ENCODE measurements around the gene NCK2.
"Not testable (repeated sequence)": the region's sequence is repeated elsewhere in the genome, so short reads cannot be mapped to it uniquely, and the experiment has no call there.

The NCK2 gene

DNA sequence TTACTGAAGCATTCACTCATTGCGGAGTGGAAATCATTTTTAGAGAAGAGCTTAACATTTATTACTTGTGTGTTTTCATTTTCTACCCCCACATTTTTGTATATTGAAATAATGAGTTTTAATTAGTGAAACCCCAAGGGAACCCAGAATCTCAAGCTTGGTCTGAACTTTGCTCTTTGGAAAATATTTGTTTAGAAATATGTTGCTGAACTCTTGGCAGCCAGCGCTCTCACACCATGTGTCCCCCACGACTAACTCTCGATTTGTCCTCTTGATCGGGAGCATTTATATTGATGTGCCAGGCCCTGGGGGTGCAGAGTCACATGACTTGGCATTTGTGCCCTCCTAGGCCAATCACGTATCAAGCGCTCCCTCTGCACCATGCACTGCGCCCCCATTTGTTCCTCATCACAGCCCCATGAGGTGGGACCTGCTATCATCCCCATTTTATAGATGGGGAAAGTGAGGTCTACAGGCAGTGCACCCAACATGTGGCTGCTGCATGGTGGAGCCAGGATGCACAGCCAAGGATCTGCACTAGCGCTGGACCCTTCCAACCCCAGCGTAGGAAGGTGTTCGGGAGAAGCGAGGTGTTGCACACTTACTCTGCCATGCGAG, 149.7 kb downstream of the NCK2 start:
- no peak for DNase-seq (ENCODE audit: low spot score)

DNA sequence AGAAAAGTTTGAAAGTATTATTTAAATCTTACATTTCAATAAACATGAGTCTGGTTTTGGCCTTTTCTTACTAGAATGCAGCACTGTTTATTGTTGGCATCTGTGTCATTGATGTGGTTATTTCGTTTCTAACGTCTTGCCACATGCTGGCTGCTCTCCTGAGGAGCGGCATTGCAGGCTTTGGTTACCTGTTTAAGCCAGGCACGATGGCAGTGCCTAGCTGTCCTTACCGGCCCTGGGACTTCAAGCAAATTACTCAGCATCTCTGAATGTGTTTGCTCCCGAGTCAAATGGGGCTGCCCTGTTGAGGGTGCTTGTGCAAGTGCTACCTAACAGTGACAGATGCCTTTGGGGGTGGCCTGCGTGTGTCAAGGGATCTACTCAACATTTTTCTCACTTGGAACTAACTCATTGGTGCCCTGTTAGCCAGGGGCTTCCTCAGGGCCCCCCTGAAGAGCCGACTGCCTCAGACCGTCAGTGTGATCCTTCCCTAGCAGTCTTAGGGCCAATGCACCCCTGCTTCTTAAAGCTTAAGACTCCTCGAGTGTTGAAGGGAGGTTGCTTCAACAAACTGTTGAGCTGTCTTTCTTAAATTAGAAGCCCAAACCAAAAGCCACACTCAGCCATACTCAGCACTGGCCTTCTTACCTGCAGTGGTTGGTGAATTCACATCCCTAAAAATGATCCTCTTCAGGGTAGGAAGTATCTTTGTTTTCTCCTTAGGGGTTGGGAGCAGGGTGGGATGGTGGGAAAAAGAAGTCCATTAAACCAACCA, 151.5 kb downstream of the NCK2 start:
- DNase-seq (ENCODE audit: low spot score) = peak; percentile 34

DNA sequence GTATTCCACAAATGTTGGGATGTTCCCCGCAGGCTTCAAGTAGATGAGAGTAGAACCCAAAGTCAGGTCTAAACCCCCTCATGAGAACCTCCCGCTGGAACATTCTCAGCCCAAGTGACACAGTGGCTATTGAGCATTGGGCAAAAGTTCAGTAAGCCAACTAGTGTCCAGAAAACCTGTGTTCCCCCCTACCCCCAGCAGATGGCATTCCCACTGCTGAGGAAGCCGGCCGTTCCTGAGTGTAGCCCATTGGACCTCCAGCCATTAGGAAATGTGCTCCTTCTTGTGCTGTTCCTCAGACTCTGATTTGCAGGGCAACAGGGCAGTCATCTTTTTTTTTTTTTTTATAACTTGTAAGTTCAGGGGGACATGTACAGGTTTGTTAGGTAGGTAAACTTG, 152.1 kb downstream of the NCK2 start:
- no peak for DNase-seq (ENCODE audit: low spot score)

GRCh38 chr2:105897694-105898093, 153.0 kb downstream of the NCK2 start:
- not testable (repeated sequence) for DNase-seq (ENCODE audit: low spot score)

DNA sequence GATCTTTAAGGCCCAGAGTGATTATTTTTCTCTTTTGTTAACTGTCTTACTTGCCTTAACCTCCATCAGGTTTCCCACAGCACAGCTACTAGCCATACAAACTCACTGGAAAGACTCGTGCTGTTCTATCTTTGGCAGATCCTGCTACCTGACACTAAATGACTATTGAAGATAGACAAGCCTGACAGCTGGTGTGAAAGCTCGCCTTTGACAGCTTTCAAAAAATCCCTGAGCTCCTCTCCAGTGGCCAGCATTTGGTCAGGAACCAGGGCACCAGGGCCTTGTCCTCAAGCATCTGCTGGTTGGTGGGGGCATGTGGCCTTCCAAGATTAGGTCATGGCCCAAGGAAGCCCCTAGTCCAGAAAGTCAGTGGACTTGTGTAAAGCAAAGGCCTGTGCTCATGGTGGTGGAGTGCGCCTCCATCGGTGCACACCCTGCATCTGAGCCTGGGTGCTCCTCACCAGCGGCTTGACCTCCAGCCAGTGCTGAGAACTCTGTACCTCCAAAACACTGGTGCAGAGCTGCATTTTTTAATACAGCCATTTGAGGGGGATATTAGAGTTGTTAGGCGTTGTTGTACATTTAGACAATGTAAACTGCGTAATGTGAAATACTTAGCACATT, 158.5 kb downstream of the NCK2 start:
- DNase-seq (ENCODE audit: low spot score) = no peak

- no peak for DNase-seq (ENCODE audit: low spot score)
Measured at GRCh38 chr2:105904938-105905337, 160.2 kb downstream of the NCK2 start.

DNA sequence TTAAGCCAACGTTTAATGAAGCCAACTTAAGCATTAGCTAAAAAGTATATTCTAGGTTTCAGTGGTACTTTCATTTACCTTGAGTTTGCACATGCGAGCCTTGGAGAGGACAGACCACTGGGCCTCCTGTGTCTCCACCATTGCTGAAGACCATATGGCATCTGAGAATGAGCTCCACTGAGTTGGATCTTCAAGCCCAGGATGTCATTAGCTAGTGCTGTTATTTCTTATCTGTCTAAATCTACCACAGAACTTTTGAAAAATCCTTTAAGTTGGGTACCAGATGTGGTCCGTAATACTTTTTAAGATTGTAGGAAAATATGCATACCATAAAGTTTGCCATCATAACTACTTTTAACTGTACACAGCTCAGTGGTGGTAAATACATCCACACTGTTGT, 161.8 kb downstream of the NCK2 start:
- DNase-seq (ENCODE audit: low spot score) = no peak

DNA sequence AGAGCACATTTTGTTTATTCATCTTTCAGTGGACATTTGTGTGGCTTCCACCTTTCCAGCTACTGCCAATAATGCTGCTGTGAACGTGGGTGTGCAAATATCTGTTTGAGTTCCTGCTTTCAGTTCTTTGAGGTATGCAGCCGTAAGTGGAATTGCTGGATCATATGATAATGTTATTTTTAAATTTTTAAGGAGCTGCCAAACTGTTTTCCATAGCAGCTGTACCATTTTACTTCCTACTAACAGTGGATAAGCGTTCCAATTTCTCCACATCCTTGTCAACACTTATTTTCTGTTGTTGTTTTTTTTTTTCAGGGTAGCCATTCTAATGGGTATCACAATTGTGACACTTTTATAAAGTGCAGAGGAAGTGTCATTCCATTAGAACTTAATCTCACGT, 162.5 kb downstream of the NCK2 start:
- DNase-seq (ENCODE audit: low spot score) = no peak

DNA sequence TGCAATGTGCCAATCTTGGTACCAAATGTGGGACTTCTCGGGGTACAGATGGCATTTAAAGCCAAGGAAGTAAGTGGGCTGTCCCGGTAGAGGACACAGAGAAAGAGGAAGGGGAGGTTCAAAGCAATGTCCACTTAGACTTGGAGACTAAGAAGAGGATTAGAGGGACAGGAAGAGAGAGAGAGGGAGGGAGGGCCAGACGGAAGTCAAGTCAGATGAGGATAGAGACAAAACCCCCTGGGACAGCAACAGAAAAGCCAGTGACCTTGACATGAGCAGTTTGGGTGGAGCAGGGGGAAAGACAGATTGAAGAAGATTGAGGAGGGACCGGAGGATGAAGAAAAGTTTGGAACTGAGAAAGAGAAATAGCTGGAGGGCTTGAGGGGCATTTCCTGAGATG, 164.5 kb downstream of the NCK2 start:
- no peak for DNase-seq (ENCODE audit: low spot score)

DNA sequence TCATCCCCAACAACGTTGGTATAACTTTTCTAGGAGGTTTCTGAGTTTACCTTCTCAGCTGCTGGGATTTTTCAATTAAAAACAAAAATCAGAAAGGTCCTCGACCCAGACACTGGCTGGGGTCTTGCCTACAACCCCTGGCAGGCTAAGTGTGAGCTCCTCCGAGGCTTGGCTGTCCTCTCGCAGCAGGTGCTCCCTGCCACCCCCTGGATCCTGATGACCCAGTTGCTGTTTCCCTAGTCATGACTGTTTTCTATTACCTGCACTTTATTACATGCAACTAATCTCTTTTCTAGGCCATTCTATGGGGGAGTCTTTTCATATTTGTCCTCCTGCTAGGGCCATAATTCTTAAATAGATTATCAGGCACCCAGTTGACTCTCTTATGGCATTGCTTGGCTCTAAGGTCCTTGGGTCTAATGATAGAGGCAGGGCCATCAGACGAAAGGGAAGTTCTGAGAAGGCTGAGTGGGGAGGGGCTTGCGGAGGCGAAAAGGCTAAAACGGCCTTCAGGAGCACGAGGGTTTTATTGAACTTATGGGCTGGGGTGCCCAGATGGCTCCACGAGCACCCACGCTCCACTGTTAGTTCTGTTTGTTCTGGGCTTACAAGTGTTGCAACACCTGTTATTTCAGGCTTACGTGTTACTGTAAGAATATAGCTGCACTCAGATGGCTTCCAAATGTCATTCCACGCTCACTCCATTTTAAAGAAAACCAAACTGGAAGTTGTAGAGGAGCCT, 166.0 kb downstream of the NCK2 start:
- no peak for DNase-seq (ENCODE audit: low spot score)

GRCh38 chr2:105911425-105911824, 166.7 kb downstream of the NCK2 start:
- DNase-seq (ENCODE audit: low spot score) = no peak

GRCh38 chr2:105912081-105912480, 167.4 kb downstream of the NCK2 start:
- DNase-seq (ENCODE audit: low spot score) = no peak

DNA sequence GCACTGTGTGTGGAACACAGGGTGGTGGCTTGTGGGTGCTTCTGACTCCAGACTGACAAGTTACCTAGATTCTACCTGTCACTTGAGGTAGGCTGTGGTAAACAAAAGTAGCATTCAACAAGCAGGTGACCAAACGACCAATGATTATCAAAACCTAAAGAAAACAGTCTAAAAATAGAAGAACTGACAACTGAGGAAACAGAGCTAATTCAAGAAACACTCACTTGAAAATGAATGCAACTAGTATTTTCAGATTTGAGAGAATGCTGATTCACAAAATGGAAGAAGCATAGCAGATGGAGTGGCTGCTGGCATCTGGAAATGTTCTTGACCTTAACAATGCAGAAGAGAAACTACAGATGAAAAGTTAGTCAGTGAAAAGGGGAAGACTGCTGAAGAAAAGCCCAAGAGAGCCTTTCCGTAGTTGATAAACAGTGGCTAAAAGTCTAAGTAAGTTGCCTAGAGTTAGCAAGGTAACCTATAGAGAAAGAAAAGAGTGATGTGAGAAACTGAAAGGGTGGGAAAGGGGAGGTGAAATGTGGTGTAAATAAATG, 170.4 kb downstream of the NCK2 start:
- DNase-seq (ENCODE audit: low spot score) = no peak

- no peak for DNase-seq (ENCODE audit: low spot score)
Measured at GRCh38 chr2:105917226-105917625, 172.5 kb downstream of the NCK2 start.

DNA sequence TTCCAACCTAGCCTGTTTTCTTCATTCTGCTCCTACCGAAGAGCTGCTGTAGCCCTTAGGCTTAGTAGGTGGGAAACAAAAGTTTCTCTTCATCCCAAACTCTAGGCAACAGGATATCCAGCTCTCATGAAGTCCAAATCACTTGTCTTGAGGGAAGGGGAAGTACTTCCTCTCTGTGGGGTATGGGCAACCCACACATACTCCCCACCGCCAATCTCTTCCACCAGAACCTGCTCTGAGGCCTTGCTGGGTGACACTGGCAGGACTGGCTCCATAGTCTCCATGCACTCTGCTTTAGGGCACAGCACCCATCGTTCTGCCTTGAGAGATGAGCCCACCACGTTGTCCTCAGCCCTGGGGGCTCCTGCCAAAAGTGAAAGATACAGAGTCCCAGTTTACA, 173.0 kb downstream of the NCK2 start:
- no peak for DNase-seq (ENCODE audit: low spot score)

- no peak for DNase-seq (ENCODE audit: low spot score)
Measured at GRCh38 chr2:105919191-105919811, 174.6 kb downstream of the NCK2 start.

- DNase-seq (ENCODE audit: low spot score) = peak; percentile 52
Measured at GRCh38 chr2:105919826-105920225, 175.1 kb downstream of the NCK2 start.

- DNase-seq (ENCODE audit: low spot score) = no peak
Measured at GRCh38 chr2:105924271-105924670, 179.6 kb downstream of the NCK2 start.

- DNase-seq (ENCODE audit: low spot score) = no peak
Measured at GRCh38 chr2:105924932-105925331, 180.2 kb downstream of the NCK2 start.

DNA sequence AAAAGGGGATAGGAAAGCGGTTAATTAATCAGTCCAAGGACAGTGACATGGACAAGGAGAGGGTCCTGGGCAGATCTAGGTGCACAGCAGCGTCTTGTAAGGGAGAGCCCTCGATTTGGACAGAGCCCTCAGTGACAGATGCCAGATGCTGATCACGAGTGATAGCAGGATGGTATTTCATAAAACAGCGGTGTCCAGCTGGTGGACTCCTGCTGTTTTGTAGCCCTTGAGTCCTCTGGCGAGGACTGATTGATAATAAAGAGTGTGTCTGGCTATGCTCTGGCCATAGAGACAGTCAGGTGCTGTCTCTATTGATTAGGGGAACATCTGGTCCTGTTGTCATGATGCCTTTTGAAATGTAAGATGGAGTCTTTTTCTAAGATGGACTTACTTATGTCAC, 180.7 kb downstream of the NCK2 start:
- no peak for DNase-seq (ENCODE audit: low spot score)

- peak; percentile 79 for DNase-seq (ENCODE audit: low spot score)
Measured at GRCh38 chr2:105926960-105927678, 182.4 kb downstream of the NCK2 start.
